GM10266 (cell line): ENCODE results near the gene TMEM69.

Experiments
- DNase-seq: peaks from one replicate; pipeline ENCODE4 v3.0.0; 2012; ENCODE audit errors: extremely low spot score
- TF ChIP-seq, protein P1 (sequence below): IDR thresholded peaks from 2 replicates; pipeline ENCODE4 v1.5.1; 2012; ENCODE audit warnings: mild to moderate bottlenecking, low read depth; ENCODE audit not compliant: control insufficient read depth, insufficient read depth; ENCODE audit errors: missing control alignments

TMEM69 gene, protein sequence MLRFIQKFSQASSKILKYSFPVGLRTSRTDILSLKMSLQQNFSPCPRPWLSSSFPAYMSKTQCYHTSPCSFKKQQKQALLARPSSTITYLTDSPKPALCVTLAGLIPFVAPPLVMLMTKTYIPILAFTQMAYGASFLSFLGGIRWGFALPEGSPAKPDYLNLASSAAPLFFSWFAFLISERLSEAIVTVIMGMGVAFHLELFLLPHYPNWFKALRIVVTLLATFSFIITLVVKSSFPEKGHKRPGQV

DNA sequence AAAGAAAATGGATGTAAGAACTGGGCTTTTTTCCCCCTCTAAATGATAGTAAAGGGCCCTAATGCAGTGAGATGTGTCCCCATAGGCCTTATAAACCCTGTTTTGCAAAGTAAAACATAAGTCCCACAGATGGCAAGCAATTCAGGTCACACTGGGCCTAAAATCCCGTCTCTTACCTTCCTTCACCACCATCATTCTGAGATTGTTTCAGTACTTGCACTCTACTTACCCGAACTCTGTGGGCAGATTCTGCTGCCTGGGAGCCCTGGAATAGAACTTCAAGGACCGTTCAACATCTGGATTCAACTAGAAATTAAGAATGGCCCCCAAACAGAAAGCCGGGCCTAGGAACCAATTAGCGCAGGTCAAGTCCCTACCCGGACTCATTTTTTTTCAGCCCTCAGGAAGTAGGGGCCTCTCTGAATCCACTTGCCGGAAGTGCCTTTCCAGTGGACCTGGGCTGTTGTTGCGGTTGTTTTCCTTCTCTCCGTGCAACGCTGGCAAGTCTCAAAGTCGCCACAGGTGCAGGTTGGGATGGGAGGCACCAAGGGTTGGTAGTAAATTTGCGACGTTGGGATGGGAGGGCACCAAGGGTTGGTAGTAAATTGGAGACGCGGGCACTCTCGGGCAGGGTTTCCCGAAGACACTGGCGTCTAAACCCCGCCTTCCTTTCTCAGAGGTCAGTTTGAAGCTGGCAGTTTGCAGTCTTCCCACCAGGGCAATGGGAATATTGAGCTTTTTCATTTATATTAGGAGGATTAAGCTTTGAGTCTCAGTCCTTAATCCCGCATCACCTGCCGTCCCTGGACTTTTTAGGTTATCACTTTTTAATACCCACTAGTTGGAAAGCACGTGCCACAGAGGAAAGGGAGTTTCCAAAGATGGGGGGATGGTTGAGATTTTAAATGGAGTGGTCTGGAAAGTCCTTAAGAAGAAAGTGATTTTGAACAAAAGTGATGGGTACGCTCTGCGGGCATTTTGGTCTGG is at the start of gene TMEM69:
TMEM69 (plus strand) TSS at position 428 of the 987 bp plus-strand sequence. CDS start 2,888 bp downstream, outside the sequence.
- TF ChIP-seq, protein P1, sequence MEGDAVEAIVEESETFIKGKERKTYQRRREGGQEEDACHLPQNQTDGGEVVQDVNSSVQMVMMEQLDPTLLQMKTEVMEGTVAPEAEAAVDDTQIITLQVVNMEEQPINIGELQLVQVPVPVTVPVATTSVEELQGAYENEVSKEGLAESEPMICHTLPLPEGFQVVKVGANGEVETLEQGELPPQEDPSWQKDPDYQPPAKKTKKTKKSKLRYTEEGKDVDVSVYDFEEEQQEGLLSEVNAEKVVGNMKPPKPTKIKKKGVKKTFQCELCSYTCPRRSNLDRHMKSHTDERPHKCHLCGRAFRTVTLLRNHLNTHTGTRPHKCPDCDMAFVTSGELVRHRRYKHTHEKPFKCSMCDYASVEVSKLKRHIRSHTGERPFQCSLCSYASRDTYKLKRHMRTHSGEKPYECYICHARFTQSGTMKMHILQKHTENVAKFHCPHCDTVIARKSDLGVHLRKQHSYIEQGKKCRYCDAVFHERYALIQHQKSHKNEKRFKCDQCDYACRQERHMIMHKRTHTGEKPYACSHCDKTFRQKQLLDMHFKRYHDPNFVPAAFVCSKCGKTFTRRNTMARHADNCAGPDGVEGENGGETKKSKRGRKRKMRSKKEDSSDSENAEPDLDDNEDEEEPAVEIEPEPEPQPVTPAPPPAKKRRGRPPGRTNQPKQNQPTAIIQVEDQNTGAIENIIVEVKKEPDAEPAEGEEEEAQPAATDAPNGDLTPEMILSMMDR: no peak
- DNase-seq: peak; percentile 73

DNA sequence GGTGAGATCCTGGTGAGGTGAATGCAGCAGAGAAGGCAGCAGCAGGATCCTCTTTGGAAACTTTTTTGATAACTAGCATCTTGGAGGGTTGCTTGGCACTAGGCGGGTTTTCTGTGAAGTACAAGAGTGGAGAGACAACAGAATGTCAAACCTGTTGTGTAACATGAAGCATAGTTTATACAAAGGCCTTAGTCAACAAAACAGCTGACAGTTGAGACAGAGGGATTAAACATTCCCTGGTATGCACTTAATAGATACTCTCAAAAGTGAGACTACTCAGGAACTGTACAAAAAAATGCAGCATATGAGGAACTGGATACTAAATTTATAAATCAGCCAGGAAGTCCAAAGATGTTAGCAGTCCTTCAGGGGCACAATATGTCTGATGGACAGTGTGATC is 47.7 kb upstream of the TMEM69 start:
- no peak for DNase-seq
- TF ChIP-seq, protein P1: no peak

DNA sequence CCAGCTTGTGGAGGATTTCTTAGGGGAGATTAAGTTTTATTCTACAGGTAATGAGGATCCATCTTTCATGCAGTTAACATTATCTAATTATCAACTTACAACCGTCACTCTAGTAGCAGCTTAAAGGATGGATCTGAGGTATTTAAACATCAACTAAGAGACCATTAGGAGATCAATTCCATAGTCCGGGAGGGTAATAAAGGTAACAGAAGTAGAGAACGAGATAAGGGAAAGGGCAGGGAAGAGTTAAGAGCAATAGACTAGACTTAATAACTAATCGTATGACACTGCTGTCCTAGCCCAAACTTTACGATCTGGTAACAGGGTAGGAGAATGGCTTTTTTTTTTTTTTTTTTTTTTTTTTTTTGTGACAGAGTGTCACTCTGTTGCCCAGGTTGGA is 44.7 kb upstream of the TMEM69 start:
- DNase-seq: no peak
- TF ChIP-seq, protein P1: no peak

- DNase-seq: no peak
- TF ChIP-seq, protein P1: no peak
Observed at GRCh38 chr1:45643978-45644377, 44.0 kb upstream of the TMEM69 start.

DNA sequence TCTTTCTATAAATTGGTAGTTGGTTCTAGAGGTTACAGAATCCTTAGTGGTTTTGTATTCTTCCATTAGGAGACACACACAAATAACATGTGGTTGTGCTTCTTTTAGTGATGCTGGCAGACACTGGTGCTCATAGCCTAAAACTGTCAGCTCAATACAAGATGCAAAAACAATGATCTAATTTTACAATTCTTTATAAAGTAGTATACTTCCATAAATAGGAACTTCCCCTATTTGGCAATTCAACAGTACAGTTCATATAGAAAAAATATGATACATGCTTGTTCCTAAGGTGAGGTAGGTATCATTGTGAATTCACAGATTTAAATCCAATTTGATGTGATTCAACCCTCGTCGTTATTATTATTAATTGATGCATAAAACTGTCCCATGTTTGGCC is 43.3 kb upstream of the TMEM69 start:
- no peak for DNase-seq
- TF ChIP-seq, protein P1: no peak

GRCh38 chr1:45647248-45648021 is 40.5 kb upstream of the TMEM69 start:
- DNase-seq: no peak
- TF ChIP-seq, protein P1: no peak
